GM19239 (cell line): ENCODE results near the gene ITGB6.

ENCODE experiments used
- DNase-seq: peaks from one replicate; pipeline ENCODE4 v3.0.0; 2011; ENCODE audit warnings: low spot score; ENCODE audit not compliant: insufficient read length
- FAIRE-seq: peaks from 2 replicates; lab custom pipeline; 2011; peaks lifted over from hg19 to GRCh38; lab: Jason Lieb, UNC

The ITGB6 gene, protein sequence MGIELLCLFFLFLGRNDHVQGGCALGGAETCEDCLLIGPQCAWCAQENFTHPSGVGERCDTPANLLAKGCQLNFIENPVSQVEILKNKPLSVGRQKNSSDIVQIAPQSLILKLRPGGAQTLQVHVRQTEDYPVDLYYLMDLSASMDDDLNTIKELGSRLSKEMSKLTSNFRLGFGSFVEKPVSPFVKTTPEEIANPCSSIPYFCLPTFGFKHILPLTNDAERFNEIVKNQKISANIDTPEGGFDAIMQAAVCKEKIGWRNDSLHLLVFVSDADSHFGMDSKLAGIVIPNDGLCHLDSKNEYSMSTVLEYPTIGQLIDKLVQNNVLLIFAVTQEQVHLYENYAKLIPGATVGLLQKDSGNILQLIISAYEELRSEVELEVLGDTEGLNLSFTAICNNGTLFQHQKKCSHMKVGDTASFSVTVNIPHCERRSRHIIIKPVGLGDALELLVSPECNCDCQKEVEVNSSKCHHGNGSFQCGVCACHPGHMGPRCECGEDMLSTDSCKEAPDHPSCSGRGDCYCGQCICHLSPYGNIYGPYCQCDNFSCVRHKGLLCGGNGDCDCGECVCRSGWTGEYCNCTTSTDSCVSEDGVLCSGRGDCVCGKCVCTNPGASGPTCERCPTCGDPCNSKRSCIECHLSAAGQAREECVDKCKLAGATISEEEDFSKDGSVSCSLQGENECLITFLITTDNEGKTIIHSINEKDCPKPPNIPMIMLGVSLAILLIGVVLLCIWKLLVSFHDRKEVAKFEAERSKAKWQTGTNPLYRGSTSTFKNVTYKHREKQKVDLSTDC

DNA sequence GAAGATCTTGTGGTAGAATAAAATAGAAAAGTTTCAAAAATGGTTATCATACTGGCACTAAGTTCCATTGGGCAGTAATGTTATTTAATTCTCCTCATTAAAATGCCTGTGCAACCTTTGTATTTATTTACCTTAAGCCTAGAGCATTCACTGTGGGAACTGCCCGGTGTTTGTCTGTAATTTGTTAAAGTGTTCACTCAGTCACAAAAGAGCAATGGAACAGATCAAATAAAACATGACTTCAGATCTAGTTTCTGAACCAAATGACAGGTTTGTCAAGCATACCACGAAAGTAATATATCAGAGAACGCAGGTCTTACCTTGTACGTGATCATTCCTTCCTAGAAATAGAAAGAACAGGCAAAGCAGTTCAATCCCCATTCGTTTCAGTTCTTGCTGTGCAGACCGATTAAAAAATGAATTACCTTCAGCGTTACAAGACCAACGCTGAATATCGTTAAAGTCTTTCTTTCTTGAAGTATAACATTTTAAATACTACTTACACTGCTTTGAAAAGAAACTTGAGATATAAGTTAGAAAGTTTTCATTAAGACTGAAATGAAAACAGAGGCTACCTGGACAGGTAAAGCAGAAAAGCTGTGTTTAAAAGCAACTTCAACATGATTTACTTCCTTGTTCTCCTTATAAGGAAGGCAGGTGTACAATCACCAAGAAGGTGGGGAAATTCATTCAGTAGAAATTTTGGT, at the start of gene ITGB6:
Gene ITGB6, minus strand, starts transcription at position 590 of the 707 bp plus-strand sequence. Its CDS starts 209 bp downstream, at position 381.
- no peak for FAIRE-seq
- no peak for DNase-seq

DNA sequence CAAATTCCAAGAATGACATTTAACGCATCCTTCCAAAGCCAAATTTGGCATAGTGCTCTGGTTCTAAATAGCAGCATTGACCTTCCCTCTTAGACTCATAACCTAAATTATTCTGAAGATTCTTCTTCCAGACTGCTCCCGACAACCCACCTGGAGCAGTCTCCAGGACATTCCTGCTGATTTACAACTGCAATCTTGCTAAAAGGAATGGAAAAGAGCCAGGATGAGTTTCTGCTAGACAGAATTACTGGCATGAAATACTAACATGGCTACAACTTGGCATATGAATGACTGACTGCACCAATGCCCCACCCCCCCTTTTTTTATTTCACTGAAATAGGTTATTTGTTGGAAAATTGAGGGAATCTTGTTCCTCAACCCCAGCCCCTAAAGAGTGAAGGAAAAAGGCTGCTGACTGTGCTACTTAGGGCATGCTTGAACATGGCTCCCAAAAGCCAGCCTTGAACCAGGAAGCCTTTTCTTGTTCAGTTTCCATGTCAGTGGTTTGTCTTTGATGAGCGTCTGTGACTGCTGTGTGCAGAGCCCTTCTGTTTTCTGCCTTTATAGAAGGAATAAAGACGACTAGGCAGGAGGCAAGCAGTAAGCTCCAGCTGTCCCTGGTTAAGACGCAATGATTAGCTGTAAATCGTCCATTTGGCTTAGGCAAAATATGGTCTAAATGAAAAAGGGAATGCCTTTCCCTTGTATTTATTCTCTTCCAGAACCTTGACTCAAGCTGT, 47.4 kb upstream of the ITGB6 start:
- DNase-seq (no peak), FAIRE-seq (no peak)

DNA sequence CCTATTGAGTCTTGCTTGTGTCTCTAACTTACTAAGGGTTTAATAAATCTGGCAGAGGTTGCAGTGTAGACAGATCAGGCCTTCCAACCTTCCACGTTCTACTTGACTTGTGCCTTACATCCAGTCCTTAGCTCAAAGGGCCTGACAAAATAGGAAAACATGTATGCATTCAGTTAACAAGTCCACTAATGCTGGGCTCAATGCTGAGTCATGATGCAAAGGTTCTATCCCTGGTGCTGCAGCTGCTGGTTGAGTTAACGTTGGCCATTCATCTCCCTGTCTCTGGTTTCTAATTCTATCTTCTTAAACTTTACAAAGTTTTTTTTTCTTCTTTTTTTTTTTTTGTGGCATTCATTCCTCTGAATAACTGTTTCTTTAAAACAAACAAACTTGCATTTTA, 46.3 kb upstream of the ITGB6 start:
- DNase-seq (no peak), FAIRE-seq (no peak)

DNA sequence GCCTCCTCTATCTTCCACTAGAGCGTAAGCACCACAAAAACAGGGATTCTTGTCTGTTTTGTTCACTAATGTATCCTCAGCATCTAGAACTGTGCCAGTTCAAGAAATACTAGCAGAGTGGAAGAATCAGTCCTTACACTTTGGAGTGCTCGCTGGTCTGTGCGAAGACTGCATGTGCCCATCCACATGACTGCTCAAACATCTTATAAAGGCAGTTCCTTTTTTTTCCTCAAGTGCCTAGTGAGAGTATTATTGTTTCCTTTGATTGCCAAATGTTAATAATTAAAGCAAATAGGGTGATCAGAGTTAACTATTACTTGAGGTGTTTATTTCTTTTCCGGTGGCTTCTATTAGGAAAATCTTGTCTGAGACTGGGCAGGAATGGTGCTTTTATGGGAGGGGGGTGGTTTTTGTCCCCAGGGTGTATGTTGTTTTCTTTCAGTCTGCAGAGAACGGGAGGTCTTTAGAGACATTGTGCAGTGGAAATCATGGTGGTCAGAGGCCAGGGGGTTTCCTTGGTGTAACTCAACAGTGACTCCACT, 45.6 kb upstream of the ITGB6 start:
- DNase-seq (no peak), FAIRE-seq (no peak)

DNA sequence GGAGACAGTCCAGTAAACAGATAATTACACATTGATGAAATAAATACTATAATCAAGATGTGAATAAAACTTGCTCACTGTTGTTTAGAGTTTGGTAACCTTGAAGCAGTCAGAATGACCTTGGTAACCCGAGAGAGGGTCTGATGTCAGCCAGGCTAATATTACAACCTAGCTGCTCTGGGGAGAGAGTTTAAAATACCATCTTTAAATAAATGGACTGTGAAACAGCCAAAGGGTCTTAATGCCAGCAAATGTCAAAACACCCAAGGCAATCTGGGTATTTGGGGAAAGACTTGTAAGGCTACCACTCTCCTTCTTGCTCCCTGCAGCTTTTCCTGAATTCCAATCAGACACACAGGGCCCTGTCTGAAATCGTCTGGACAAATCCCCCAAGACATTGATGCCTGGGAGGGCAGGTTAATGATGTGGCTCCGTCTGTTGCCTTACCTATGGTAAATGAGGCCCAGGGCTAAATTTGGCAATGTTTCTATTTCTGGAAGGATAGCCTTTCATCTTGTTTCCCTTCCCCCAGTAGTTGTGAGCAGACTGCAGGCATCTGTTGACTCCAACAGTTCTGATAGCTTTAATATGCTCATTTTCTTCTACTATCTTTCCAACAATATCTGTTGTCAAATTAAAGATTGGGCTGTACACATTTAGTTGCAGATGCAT, 43.0 kb upstream of the ITGB6 start:
- FAIRE-seq (no peak), DNase-seq (no peak)

DNA sequence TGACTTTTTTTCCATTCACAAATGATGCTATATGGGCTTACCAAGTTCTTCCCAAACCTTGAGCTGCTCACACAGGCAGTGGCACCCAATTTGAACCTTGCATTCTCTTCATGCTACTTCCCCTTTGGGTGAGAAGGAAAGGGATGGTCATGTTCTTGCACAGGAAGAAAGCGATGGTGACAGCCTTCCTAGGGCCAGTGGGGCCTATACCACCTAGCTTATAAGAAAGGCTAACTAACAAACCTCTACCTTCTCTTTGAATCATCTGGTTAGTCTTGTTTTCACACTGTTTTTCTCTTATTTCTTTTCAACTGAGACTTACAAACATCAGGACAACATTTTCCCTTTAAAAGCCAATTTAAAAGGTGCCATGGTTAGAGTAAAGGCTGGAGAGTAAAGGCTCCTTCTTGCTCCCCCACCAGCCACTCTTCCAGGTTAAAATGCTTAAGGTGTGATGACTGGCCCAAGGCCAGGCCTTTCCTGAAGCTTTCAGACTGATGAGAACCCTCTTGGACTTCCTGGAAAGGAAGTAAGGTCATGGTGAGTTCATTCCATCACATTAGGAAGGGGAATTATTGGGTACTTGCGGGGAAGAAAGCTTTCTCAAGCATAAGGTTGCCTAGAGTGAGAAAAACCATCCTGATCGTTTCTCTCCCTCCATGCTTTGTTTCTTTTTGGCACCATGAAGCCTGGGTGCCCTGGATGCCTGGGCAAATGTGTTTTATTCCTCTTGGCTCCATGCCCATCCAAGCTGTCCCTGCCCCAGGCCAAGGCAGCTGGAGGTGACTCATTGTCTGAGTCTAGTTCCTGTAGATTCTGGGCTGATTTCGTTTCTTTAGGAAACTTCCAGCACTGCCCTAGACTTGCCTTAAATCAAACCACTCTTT, 41.4 kb upstream of the ITGB6 start:
- DNase-seq, result no peak
- FAIRE-seq, result no peak

DNA sequence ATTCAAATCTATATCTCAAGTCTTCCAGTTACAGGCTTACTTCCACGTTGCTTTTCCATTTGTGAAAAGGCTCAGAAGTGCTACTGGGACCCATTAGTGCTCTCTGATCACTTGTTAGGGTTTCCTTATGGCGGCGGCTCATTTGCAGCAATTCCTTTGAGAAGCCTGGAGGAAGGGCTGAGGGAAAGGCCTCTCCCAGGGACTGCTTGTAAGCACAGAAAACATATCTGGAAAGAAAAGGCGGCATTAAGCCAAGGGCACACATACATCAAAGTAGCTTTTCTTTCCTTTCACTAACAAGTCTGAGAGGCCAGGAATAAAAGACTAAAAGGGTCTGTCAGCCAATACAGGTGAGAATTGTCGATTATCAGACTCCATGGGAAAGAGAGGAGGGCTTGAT, 39.4 kb upstream of the ITGB6 start:
- FAIRE-seq, result no peak
- no peak for DNase-seq

DNA sequence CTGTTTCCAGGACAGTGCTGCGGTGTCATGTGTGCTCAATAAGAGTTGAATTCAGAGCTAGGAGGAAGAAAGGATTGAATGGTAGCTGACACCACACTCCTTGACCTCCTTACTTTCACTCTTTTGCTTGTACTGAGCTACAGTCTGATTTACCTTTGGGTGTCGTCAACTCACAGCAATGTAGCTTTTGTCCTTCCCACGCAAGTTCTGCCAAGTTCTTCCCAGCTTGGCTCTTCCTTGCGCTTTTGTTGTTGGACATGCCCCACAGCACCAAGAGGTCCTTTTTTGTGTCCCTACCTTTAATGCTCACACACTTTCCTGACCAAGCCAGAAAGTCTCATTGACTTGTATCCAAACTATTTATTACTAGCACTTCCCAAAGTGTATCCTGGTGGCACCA, 38.3 kb upstream of the ITGB6 start:
- FAIRE-seq (no peak), DNase-seq (no peak)

DNA sequence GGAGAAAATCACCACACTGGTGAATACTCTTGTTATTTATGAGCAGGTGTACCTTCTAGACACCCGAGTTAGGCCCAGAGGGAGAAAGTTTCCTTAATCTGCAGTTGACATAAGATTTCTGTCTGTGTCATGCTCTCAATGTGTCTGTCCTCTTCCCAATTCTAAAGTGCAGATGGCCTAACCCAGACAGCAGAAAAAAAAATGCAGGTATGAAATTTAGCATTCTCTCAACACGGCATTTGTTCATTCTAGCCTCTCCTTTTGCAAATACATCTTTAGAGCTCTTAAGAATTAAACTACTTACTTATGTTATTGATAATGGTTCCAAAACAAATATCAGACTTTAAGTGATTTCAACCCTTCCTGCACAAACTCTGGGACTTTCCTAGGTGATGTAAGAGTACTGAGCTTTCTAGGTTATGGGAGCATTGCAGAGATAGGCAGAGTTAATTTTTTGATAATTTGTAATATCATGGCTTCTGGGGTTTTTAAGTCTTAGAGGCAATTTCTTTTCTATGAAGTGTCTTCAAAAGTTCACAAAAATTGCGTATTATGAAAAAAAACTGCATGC, 32.9 kb upstream of the ITGB6 start:
- FAIRE-seq, result no peak

DNA sequence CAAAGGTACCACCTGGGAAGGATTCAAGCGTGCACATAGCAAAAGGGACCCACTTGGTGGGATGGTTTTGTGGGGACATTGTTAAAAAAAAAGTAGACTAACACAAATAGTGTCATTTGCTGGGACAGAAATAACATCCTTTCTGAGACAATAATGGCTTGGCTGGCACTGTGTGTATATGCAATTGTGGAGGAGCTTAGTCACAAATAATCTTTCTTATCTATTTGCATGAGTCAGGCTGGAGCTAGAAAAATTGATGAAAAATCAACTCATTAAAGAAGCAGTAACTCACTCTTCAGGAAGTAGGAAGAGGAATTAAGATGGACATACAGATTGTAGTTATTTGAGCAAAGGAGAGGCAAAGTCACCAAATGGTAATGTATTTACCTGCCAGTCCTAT, 29.5 kb upstream of the ITGB6 start:
- FAIRE-seq (no peak), DNase-seq (no peak)

More for the DNA sequence above, 32.9 kb upstream of the ITGB6 start:
- DNase-seq, result no peak

DNA sequence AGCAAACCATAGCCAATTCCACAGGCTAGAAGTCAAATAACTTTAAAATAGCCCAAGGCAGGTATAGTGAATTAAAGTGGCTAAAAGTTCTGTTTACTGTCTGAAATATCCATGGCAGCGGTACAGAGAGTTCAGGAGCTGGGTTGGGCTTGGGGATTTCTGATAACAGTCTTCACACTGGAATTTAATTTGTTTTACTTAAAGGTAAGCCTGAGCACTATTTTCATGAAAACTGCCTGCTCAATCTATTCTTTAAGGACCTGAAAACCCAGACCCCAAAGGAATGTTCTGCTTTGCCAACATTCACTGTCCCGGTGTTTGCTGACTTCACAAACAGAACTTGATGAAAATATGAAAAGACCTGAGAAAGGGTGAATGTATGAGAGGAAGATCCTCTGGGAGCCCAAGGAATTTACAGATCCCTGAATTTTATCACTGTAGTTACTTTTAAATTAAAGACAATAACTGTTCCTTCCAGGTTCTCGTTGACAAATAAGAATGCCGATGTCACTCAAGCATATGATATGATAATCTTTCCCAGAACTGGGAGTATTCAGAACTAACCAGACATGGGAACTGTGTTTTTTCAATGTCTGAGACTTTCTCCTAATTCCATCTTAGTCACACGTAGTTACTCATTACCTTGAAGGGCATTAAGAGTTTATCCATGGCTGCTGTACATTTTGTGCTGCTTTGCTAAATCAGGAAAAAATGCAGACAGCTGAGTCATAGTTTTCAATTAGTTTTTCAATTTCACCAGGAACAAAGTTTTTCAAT, 28.3 kb upstream of the ITGB6 start:
- DNase-seq, result no peak
- no peak for FAIRE-seq

DNA sequence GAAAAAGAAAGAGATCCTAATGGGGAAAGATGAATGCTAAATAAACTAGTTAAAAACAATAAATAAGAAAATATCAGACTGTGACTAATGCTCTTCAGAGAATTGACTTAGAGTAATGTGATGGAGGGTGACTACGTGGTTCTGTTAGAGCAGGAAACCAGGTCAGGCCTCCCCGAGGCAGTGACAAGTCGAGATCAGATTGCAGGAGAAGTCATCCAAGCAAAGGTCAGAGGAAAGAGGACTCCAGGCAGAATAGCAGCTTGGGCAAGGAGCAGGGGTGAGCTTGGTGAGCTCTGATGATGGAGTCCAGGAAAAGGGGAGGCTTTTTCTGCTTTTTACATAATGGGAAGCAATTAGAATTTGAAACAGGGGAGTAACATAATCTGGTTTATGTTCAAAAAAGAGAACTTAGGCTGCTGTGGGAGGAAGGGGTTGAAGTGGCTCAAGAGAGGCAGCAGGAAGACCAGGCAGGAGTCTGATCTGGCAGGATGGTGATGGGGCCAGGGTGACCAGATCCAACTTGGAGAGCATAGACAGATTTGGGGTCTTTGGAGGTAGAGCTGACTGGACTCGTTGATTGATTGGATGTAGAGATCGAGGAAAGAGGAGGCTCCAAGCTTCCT, 27.3 kb upstream of the ITGB6 start:
- DNase-seq, result no peak

DNA sequence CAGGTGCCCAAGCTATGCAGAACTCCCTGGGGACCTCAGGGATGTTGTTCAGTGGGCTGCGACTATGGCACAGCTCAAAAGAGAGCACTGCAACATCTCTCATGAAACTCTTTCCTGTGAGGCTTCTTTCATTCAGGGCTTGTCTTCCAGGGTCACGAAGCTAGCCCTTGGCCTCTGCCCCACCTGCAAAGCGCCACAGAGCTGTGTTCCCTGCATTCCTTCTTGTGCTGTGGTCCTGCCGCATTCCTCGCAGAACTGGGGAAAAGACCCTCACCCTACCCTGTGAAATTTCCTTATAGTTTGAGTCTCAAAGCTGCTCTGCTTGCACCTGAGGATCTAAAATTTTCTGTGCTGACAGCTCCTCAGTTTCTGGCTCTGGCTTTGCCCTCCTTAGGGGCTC, 26.3 kb upstream of the ITGB6 start:
- DNase-seq, result no peak

More for the DNA sequence above, 27.3 kb upstream of the ITGB6 start:
- no peak for FAIRE-seq

DNA sequence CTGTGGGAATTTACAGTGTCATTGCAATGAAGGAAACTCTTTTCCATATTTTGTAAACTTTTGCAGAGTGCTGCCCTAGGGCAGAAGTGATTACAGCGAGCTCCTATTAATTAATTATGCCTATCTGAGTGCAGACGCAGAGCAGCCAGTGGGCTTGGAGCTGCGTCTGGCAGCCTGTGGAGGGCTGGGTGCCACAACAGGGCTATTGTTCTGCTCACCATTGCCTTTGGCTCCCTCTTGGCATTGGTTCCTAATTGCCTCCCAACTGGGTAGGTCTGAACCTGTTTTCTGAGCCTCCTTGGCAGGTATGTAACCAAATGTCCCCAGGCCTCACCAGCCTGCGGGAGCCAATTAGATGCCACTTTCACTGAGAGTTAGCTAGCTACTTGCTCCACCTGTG, 25.6 kb upstream of the ITGB6 start:
- FAIRE-seq, result no peak
- DNase-seq, result no peak

More for the DNA sequence above, 26.3 kb upstream of the ITGB6 start:
- no peak for FAIRE-seq

DNA sequence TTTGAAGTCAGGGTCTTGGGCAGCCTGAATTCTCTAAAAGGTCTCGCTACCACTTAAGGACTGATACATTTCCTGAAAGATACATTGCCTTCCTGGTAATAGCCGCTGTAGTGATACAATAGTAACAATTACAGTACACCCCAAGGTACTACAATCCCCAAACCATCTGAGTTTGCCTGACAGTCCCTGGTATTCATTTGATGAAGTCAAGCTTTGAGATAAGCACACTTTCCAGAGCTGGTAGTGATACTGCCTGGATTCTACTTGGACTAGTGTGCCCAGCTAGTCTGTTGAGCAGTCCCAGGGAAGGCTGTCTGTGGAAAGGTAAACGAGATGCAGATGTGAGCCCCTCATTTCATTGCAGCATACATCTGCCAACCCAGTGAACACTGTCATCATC, 24.4 kb upstream of the ITGB6 start:
- DNase-seq (no peak), FAIRE-seq (no peak)

DNA sequence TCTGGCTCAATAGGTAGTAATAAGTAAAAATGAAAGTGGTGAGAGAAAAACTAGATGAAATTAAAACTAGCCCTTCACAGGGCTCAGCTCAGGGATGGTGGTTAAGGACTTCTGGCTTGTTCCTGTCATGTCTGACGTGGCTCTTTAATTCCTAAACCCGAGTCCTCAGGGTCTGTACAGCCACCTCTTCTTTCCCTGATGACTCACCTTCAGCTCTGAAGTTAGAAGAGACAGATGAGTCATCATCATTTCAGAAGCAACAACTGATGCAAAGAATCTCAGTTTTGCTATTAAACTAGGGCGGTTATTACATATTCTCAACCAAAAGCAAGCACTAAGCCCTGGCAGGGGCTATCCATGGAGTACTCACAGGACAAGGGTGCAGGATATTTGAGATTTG, 24.0 kb upstream of the ITGB6 start:
- peak; percentile 73 for FAIRE-seq

DNA sequence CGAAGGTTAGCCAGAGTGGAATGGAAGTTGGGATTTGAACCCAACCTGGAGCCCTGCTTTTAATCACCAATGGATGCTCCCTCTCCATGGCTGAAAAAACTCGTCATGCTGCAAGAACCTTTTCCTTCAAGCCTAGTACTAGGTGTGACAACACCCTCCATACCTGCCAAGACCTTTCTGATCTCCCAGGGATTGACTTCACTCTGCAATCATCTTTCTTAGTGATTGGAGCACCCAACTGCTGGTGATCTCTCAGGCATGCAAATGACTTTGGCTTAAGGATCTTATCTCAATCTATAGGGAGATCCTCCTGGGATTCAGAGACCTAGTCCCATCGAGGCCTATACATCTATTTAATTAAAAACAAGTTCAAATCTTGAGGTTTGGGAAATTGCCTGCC, 23.5 kb upstream of the ITGB6 start:
- no peak for DNase-seq
- no peak for FAIRE-seq

More for the DNA sequence above, 24.0 kb upstream of the ITGB6 start:
- peak; percentile 56 for DNase-seq
